Measurements from ENCODE around the gene CCDC134.

Gene CCDC134

GRCh38 chr22:41800348-41801146, at the start of gene CCDC134:
Gene CCDC134 (plus strand): TSS chr22:41800679. CDS start chr22:41808891, 8,212 bp downstream.
- peak; percentile 97 for DNase-seq

GRCh38 chr22:41752011-41752970, 48.2 kb upstream of the CCDC134 start:
- no peak for DNase-seq

- DNase-seq = peak; percentile 41
These were observed 46.5 kb upstream of the CCDC134 start for GRCh38 chr22:41753984-41754383.

- DNase-seq = no peak
These were observed 43.0 kb upstream of the CCDC134 start for GRCh38 chr22:41757502-41757901.

GRCh38 chr22:41758231-41758630, 42.2 kb upstream of the CCDC134 start:
- peak; percentile 21 for DNase-seq

GRCh38 chr22:41762980-41763779, 37.3 kb upstream of the CCDC134 start:
- DNase-seq = peak; percentile 98

- DNase-seq = no peak
These were observed 34.0 kb upstream of the CCDC134 start for GRCh38 chr22:41766476-41766875.

GRCh38 chr22:41768430-41768829, 32.0 kb upstream of the CCDC134 start:
- DNase-seq = no peak

GRCh38 chr22:41770715-41771468, 29.6 kb upstream of the CCDC134 start:
- no peak for DNase-seq

- no peak for DNase-seq
These were observed 28.3 kb upstream of the CCDC134 start for GRCh38 chr22:41772198-41772597.

GRCh38 chr22:41772645-41773044, 27.8 kb upstream of the CCDC134 start:
- DNase-seq = no peak

GRCh38 chr22:41775338-41775737, 25.1 kb upstream of the CCDC134 start:
- no peak for DNase-seq

GRCh38 chr22:41775976-41776375, 24.5 kb upstream of the CCDC134 start:
- DNase-seq = peak; percentile 10

GRCh38 chr22:41776381-41776780, 24.1 kb upstream of the CCDC134 start:
- no peak for DNase-seq

- DNase-seq = no peak
These were observed 22.6 kb upstream of the CCDC134 start for GRCh38 chr22:41777749-41778425.

GRCh38 chr22:41779929-41780505, 20.5 kb upstream of the CCDC134 start:
- no peak for DNase-seq

GRCh38 chr22:41780746-41781505, 19.6 kb upstream of the CCDC134 start:
- DNase-seq = no peak

- DNase-seq = no peak
These were observed 19.0 kb upstream of the CCDC134 start for GRCh38 chr22:41781507-41781906.

GRCh38 chr22:41782316-41782715, 18.2 kb upstream of the CCDC134 start:
- no peak for DNase-seq

- DNase-seq = no peak
These were observed 17.7 kb upstream of the CCDC134 start for GRCh38 chr22:41782751-41783150.
